K562 (cell line): ENCODE results near the gene FXN. TPM values are rescaled to one million over a fixed set of nuclear protein-coding genes. Genes with fewer than 3 reads are reported as not detected.

Experiments used
- ATAC-seq: fragments of 200-7000 bp; cut with Tn5 transposase; 3 replicates; pipeline ENCODE4 v1.9.1; 2020; ENCODE audit warnings: moderate library complexity
- BruUV-seq: library from RNA; stranded (reverse); fragments of 400-500 nt; replicated peaks from 2 replicates; lab custom pipeline; 2021; lab: Mats Ljungman, UMichigan
- CTCF ChIA-PET: fragments of 300-600 bp; formaldehyde crosslinking; extraction: SDS; loops from one replicate; lab custom pipeline; 2021; ENCODE audit warnings: low intra/inter-chr PET ratio; lab: Yijun Ruan, JAX
- POLR2A ChIA-PET: fragments of 300-600, 350-650 bp; sonication (Branson Sonifier 250); formaldehyde crosslinking; extraction: SDS; loops from one replicate; lab custom pipeline; 2021; ENCODE audit warnings: antibody characterized with exemption, inconsistent platforms; lab: Yijun Ruan, JAX
- DNase-seq, 4 experiments: peaks; one replicate each; pipeline versions ENCODE4 v3.0.0 to v3.0.0-alpha.2; 2011 to 2018; ENCODE audit warnings: low spot score in 3 of 4, mixed read lengths in 3 of 4; ENCODE audit errors: extremely low read depth in 1 of 4
- FAIRE-seq: peaks from 2 replicates; lab custom pipeline; 2011; peaks lifted over from hg19 to GRCh38; lab: Jason Lieb, UNC
- H2AFZ ChIP-seq: 2 replicates; pipeline ENCODE4 v1.6.0; 2011; ENCODE audit warnings: low read depth, low read length, control low read depth, inconsistent platforms
- H3K27ac ChIP-seq: fragments of 200-600 bp; 3 replicates; pipeline ENCODE4 v1.8.0; 2011; ENCODE audit warnings: low read depth, mild to moderate bottlenecking, control low read depth, inconsistent platforms, low read length, moderate library complexity, mixed read lengths; ENCODE audit errors: extremely low read depth
- H3K27me3 ChIP-seq, 2 experiments: fragments of 300-600 bp in 1 of 2; 2 replicates in 1 of 2; 3 replicates in 1 of 2; pipeline versions ENCODE4 v1.6.0 to v1.8.0; 2011; ENCODE audit warnings: inconsistent platforms in 2 of 2, low read length in 2 of 2, mild to moderate bottlenecking in 1 of 2, mixed read lengths in 1 of 2, moderate library complexity in 1 of 2; ENCODE audit not compliant: control insufficient read depth in 2 of 2, insufficient read depth in 2 of 2
- H3K36me3 ChIP-seq: fragments of 300-600 bp; 3 replicates; pipeline ENCODE4 v1.8.0; 2011; ENCODE audit warnings: mild to moderate bottlenecking, low read length, inconsistent platforms; ENCODE audit not compliant: control insufficient read depth, insufficient read depth
- H3K4me1 ChIP-seq, 2 experiments: fragments of 200-600 bp in 1 of 2; replicated peaks in 1 of 2; 2 replicates in 1 of 2; 3 replicates in 1 of 2; pipeline versions ENCODE4 v1.5.1 to v1.8.0; 2011; ENCODE audit warnings: inconsistent platforms in 2 of 2, low read length in 2 of 2, mild to moderate bottlenecking in 1 of 2, mixed read lengths in 1 of 2, moderate library complexity in 1 of 2; ENCODE audit not compliant: control insufficient read depth in 2 of 2, insufficient read depth in 2 of 2
- H3K4me2 ChIP-seq: 2 replicates; pipeline ENCODE4 v1.6.1; 2011; ENCODE audit warnings: low read length, control low read depth, inconsistent platforms, mixed read lengths; ENCODE audit not compliant: insufficient read depth
- H3K4me3 ChIP-seq: fragments of 200-600 bp; sonication (generic), shearing (Covaris generic); 2 replicates; pipeline ENCODE4 v1.5.1; 2016; ENCODE audit warnings: control low read depth, inconsistent platforms
- H3K79me2 ChIP-seq: fragments of 200-600 bp; 3 replicates; pipeline ENCODE4 v1.8.0; 2011; ENCODE audit warnings: low read length, inconsistent platforms; ENCODE audit not compliant: control insufficient read depth, insufficient read depth
- H3K9ac ChIP-seq, 2 experiments: 2 replicates each; pipeline versions ENCODE4 v1.6.0 to v1.6.1; 2011; ENCODE audit warnings: low read depth in 2 of 2, low read length in 2 of 2, control low read depth in 1 of 2, inconsistent platforms in 1 of 2, mild to moderate bottlenecking in 1 of 2, mixed read lengths in 1 of 2; ENCODE audit not compliant: insufficient read depth in 1 of 2
- H3K9me1 ChIP-seq: one replicate; pipeline ENCODE4 v1.6.0; 2011; ENCODE audit warnings: inconsistent platforms, mild to moderate bottlenecking, low read length, moderate library complexity; ENCODE audit not compliant: control insufficient read depth, insufficient read depth
- H3K9me3 ChIP-seq: replicated peaks from 2 replicates; pipeline ENCODE4 v1.5.1; 2011; ENCODE audit warnings: low read depth, low read length, inconsistent platforms; ENCODE audit not compliant: control insufficient read depth, insufficient read depth
- H4K20me1 ChIP-seq: replicated peaks from 2 replicates; pipeline ENCODE4 v1.6.1; 2011; ENCODE audit warnings: low read length, inconsistent platforms, mixed read lengths; ENCODE audit not compliant: control insufficient read depth, insufficient read depth
- ADNP ChIP-seq: fragments of 200-800 bp; sonication (Bioruptor generic); IDR thresholded peaks from 2 replicates; pipeline ENCODE4 v1.6.1; 2016; ENCODE audit warnings: missing genetic modification characterization, missing compliant biosample characterization
- CUX1 ChIP-seq: fragments of 200-800 bp; sonication (Bioruptor generic); IDR thresholded peaks from 2 replicates; pipeline ENCODE4 v1.6.1; 2016; ENCODE audit warnings: missing genetic modification characterization, missing compliant biosample characterization
- DLX4 ChIP-seq: fragments of 250-450 bp; sonication (Bioruptor Pico); IDR thresholded peaks from 2 replicates; pipeline ENCODE4 v1.6.1; 2021; ENCODE audit warnings: mild to moderate bottlenecking
- HDAC6 ChIP-seq: IDR thresholded peaks from 2 replicates; pipeline ENCODE4 v1.6.1; 2012; ENCODE audit warnings: low read depth, mild to moderate bottlenecking, control low read depth, inconsistent platforms, low read length, moderate library complexity
- JUND ChIP-seq, 2 experiments: IDR thresholded peaks; 2 replicates in 1 of 2; 3 replicates in 1 of 2; pipeline ENCODE4 v1.6.1; 2011; ENCODE audit warnings: borderline replicate concordance in 2 of 2, low read depth in 2 of 2, low read length in 2 of 2, improper control_type of control experiment in 1 of 2, missing biosample characterization in 1 of 2, missing genetic modification characterization in 1 of 2, missing genetic modification reagents in 1 of 2
- RCOR1 ChIP-seq, 2 experiments: IDR thresholded peaks; 2 replicates each; pipeline ENCODE4 v1.6.1; 2012; ENCODE audit warnings: low read depth in 2 of 2, low read length in 2 of 2, borderline replicate concordance in 1 of 2, improper control_type of control experiment in 1 of 2
- TCF7 ChIP-seq: sonication (generic); IDR thresholded peaks from 2 replicates; pipeline ENCODE4 v1.6.1; 2016; ENCODE audit warnings: antibody characterized with exemption, borderline replicate concordance
- ZFP91 ChIP-seq: sonication (generic); formaldehyde crosslinking; IDR thresholded peaks from 2 replicates; pipeline ENCODE4 v1.8.0; 2022; ENCODE audit warnings: mild to moderate bottlenecking, missing genetic modification reagents
- ZKSCAN8 ChIP-seq: fragments of 200-800 bp; sonication (Bioruptor generic); IDR thresholded peaks from 2 replicates; pipeline ENCODE4 v1.6.1; 2016; ENCODE audit warnings: missing genetic modification characterization, missing compliant biosample characterization
- ZNF655 ChIP-seq: fragments of 250-450 bp; sonication (Bioruptor Pico); IDR thresholded peaks from 2 replicates; pipeline ENCODE4 v1.5.0; 2021
- ZNF740 ChIP-seq, 3 experiments: fragments of 200-800 bp in 1 of 3; sonication (Bioruptor generic) in 1 of 3; sonication (generic) in 1 of 3; formaldehyde crosslinking in 1 of 3; IDR thresholded peaks; 2 replicates each; pipeline versions ENCODE4 v1.6.1 to v1.8.0; 2016 to 2022; ENCODE audit warnings: mild to moderate bottlenecking in 2 of 3, missing compliant biosample characterization in 2 of 3, missing genetic modification characterization in 2 of 3, missing genetic modification reagents in 1 of 3
- WGBS: fragments of 100-300 bp; shearing (Covaris generic); methylation state at CpG from one replicate; pipeline ENCODE4 v1.1.6; 2016; ENCODE audit warnings: low coverage, mixed read lengths; ENCODE audit not compliant: insufficient coverage; ENCODE audit errors: missing lambda C conversion rate; 5-methylcytosine and 5-hydroxymethylcytosine counted together
- in situ Hi-C: fragments of 300-500 bp; cut with MboI; formaldehyde crosslinking; loops from 4 replicates; pipeline ENCODE4 v1.15.0; 2018; ENCODE audit warnings: inconsistent platforms, mixed read lengths
- intact Hi-C: fragments of 100-400 bp; cut with micrococcal nuclease; formaldehyde crosslinking; loops from 2 replicates; pipeline ENCODE4 v1.14.2; 2022
- polyA plus RNA-seq, 8 experiments: library from polyadenylated mRNA; depleted of rRNA in 4 of 8; stranded (reverse) in 5 of 8; unstranded in 3 of 8; fragments of >200 nt; fragmentation: Nextera tagmentation in 2 of 8; fragmentation: Illumina TruSeq in 1 of 8; extraction: Ambion mirVana in 2 of 8; extraction: Trizol in 1 of 8; gene quantifications; 2 replicates each; pipeline versions ENCODE4 v1.2.1 to v1.2.3, GENCODE V29; 2011 to 2014; ENCODE audit warnings: inconsistent platforms in 1 of 8, missing spikeins in 1 of 8
- total RNA-seq, 7 experiments: library from RNA; depleted of rRNA in 6 of 7; stranded (reverse); fragments of >200 nt in 6 of 7; fragmentation: Illumina TruSeq in 2 of 7; extraction: Trizol in 2 of 7; gene quantifications; 2 replicates each; pipeline versions ENCODE4 v1.2.1 to v1.2.3, GENCODE V29; 2011 to 2021; ENCODE audit warnings: low replicate concordance in 1 of 7

Gene FXN
- total and polyA plus RNA-seq, 9 of the 15 experiments (the other 6 are each of a cell fraction or from before 2014, with no cell fraction given), result 7.6 to 51.5 (median 30.3) TPM

- H2AFZ ChIP-seq, result no peak overlapping the region
- H3K9ac ChIP-seq, result no peak overlapping the region
- H3K4me2 ChIP-seq, result no peak overlapping the region
- no peak for DNase-seq
- no peaks in the 10 kb centered on the region for H3K4me1 ChIP-seq
- in situ Hi-C loops (no loop called here), intact Hi-C loops (loop anchor here (10.0 kb wide), 1 partner anchor 68 kb away; no protein-coding TSS in a partner anchor)
- H3K27ac ChIP-seq, result no peak overlapping the region
- no TSS peak for BruUV-seq
- no peaks in the 10 kb centered on the region for H3K36me3 ChIP-seq
- FAIRE-seq, result no peak
- ATAC-seq, result no peak
- WGBS, result 94% methylated on average over 1 of the region's 1 CpG
- H3K79me2 ChIP-seq, result no peaks in the 10 kb centered on the region
- POLR2A ChIA-PET, result no interaction called here
- CTCF ChIA-PET, result no interaction called here
- H4K20me1 ChIP-seq, result no peaks in the 10 kb centered on the region
- no peaks in the 10 kb centered on the region for H3K27me3 ChIP-seq
- no peaks in the 10 kb centered on the region for H3K9me3 ChIP-seq
- no peak overlapping the region for H3K4me3 ChIP-seq
- H3K9me1 ChIP-seq, result peaks cover 3% of the 10 kb centered on the region
- TF ChIP-seq DLX4 (no peak), ZNF740 (CRISPR knock-in tag; IDR thresholded peaks at IDR 0.05) (no peak), ZNF740 (tag; IDR thresholded peaks at IDR 0.05) (no peak), ZKSCAN8 (CRISPR knock-in tag) (no peak), ADNP (tag) (no peak), JUND (IDR thresholded peaks at IDR 0.05; ENCODE audit: borderline replicate concordance, low read depth, low read length) (no peak), JUND (tag; IDR thresholded peaks at IDR 0.05; ENCODE audit: borderline replicate concordance, low read depth, low read length) (no peak), HDAC6 (no peak), ZFP91 (CRISPR knock-in tag) (no peak), TCF7 (no peak), ZNF655 (CRISPR knock-in tag) (no peak), RCOR1 (IDR thresholded peaks at IDR 0.05; ENCODE audit: borderline replicate concordance in 1 of 2, low read depth in 2 of 2, low read length in 2 of 2) (no peak), CUX1 (CRISPR knock-in tag) (no peak)
These were observed 107.7 kb downstream of the FXN start for GRCh38 chr9:69143291-69143690.
